K562 (cell line): Measurements from ENCODE around the gene MFSD8. TPM values are rescaled to one million over a fixed set of nuclear protein-coding genes. Genes with fewer than 3 reads are reported as not detected.

ENCODE experiments used
- ATAC-seq: fragments of 200-7000 bp; cut with Tn5 transposase; 3 replicates; pipeline ENCODE4 v1.9.1; 2020; ENCODE audit warnings: moderate library complexity
- BruUV-seq: library from RNA; stranded (reverse); fragments of 400-500 nt; replicated peaks from 2 replicates; lab custom pipeline; 2021; lab: Mats Ljungman, UMichigan
- CTCF ChIA-PET: fragments of 300-600 bp; formaldehyde crosslinking; extraction: SDS; loops from one replicate; lab custom pipeline; 2021; ENCODE audit warnings: low intra/inter-chr PET ratio; lab: Yijun Ruan, JAX
- POLR2A ChIA-PET: fragments of 300-600, 350-650 bp; sonication (Branson Sonifier 250); formaldehyde crosslinking; extraction: SDS; loops from one replicate; lab custom pipeline; 2021; ENCODE audit warnings: antibody characterized with exemption, inconsistent platforms; lab: Yijun Ruan, JAX
- DNase-seq, 4 experiments: peaks; one replicate each; pipeline versions ENCODE4 v3.0.0 to v3.0.0-alpha.2; 2011 to 2018; ENCODE audit warnings: low spot score in 3 of 4, mixed read lengths in 3 of 4; ENCODE audit errors: extremely low read depth in 1 of 4
- FAIRE-seq: peaks from 2 replicates; lab custom pipeline; 2011; peaks lifted over from hg19 to GRCh38; lab: Jason Lieb, UNC
- H2AFZ ChIP-seq: 2 replicates; pipeline ENCODE4 v1.6.0; 2011; ENCODE audit warnings: low read depth, low read length, control low read depth, inconsistent platforms
- H3K27ac ChIP-seq: fragments of 200-600 bp; 3 replicates; pipeline ENCODE4 v1.8.0; 2011; ENCODE audit warnings: low read depth, mild to moderate bottlenecking, control low read depth, inconsistent platforms, low read length, moderate library complexity, mixed read lengths; ENCODE audit errors: extremely low read depth
- H3K27me3 ChIP-seq, 2 experiments: fragments of 300-600 bp in 1 of 2; 2 replicates in 1 of 2; 3 replicates in 1 of 2; pipeline versions ENCODE4 v1.6.0 to v1.8.0; 2011; ENCODE audit warnings: inconsistent platforms in 2 of 2, low read length in 2 of 2, mild to moderate bottlenecking in 1 of 2, mixed read lengths in 1 of 2, moderate library complexity in 1 of 2; ENCODE audit not compliant: control insufficient read depth in 2 of 2, insufficient read depth in 2 of 2
- H3K36me3 ChIP-seq: fragments of 300-600 bp; 3 replicates; pipeline ENCODE4 v1.8.0; 2011; ENCODE audit warnings: mild to moderate bottlenecking, low read length, inconsistent platforms; ENCODE audit not compliant: control insufficient read depth, insufficient read depth
- H3K4me1 ChIP-seq, 2 experiments: fragments of 200-600 bp in 1 of 2; replicated peaks in 1 of 2; 2 replicates in 1 of 2; 3 replicates in 1 of 2; pipeline versions ENCODE4 v1.5.1 to v1.8.0; 2011; ENCODE audit warnings: inconsistent platforms in 2 of 2, low read length in 2 of 2, mild to moderate bottlenecking in 1 of 2, mixed read lengths in 1 of 2, moderate library complexity in 1 of 2; ENCODE audit not compliant: control insufficient read depth in 2 of 2, insufficient read depth in 2 of 2
- H3K4me2 ChIP-seq: 2 replicates; pipeline ENCODE4 v1.6.1; 2011; ENCODE audit warnings: low read length, control low read depth, inconsistent platforms, mixed read lengths; ENCODE audit not compliant: insufficient read depth
- H3K4me3 ChIP-seq: fragments of 200-600 bp; sonication (generic), shearing (Covaris generic); 2 replicates; pipeline ENCODE4 v1.5.1; 2016; ENCODE audit warnings: control low read depth, inconsistent platforms
- H3K79me2 ChIP-seq: fragments of 200-600 bp; 3 replicates; pipeline ENCODE4 v1.8.0; 2011; ENCODE audit warnings: low read length, inconsistent platforms; ENCODE audit not compliant: control insufficient read depth, insufficient read depth
- H3K9ac ChIP-seq, 2 experiments: 2 replicates each; pipeline versions ENCODE4 v1.6.0 to v1.6.1; 2011; ENCODE audit warnings: low read depth in 2 of 2, low read length in 2 of 2, control low read depth in 1 of 2, inconsistent platforms in 1 of 2, mild to moderate bottlenecking in 1 of 2, mixed read lengths in 1 of 2; ENCODE audit not compliant: insufficient read depth in 1 of 2
- H3K9me1 ChIP-seq: one replicate; pipeline ENCODE4 v1.6.0; 2011; ENCODE audit warnings: inconsistent platforms, mild to moderate bottlenecking, low read length, moderate library complexity; ENCODE audit not compliant: control insufficient read depth, insufficient read depth
- H3K9me3 ChIP-seq: replicated peaks from 2 replicates; pipeline ENCODE4 v1.5.1; 2011; ENCODE audit warnings: low read depth, low read length, inconsistent platforms; ENCODE audit not compliant: control insufficient read depth, insufficient read depth
- H4K20me1 ChIP-seq: replicated peaks from 2 replicates; pipeline ENCODE4 v1.6.1; 2011; ENCODE audit warnings: low read length, inconsistent platforms, mixed read lengths; ENCODE audit not compliant: control insufficient read depth, insufficient read depth
- ESRRB ChIP-seq: fragments of 250-450 bp; sonication (Bioruptor Pico); IDR thresholded peaks from 2 replicates; pipeline ENCODE4 v1.5.0; 2020; ENCODE audit warnings: mild to moderate bottlenecking, moderate library complexity, borderline replicate concordance
- GABPA ChIP-seq: fragments of 200-800 bp; sonication (Bioruptor generic); conservative IDR thresholded peaks from 2 replicates; pipeline ENCODE4 v1.6.1; 2016; ENCODE audit warnings: low read depth, missing genetic modification characterization, missing compliant biosample characterization
- SIN3B ChIP-seq: fragments of 450-650 bp; IDR thresholded peaks from 2 replicates; pipeline ENCODE4 v1.6.1; 2017; ENCODE audit warnings: low read depth, mild to moderate bottlenecking, moderate library complexity
- ZNF165 ChIP-seq: fragments of 250-450 bp; sonication (Bioruptor Pico); IDR thresholded peaks from 2 replicates; pipeline ENCODE4 v1.4.0; 2020; ENCODE audit warnings: borderline replicate concordance
- WGBS: fragments of 100-300 bp; shearing (Covaris generic); methylation state at CpG from one replicate; pipeline ENCODE4 v1.1.6; 2016; ENCODE audit warnings: low coverage, mixed read lengths; ENCODE audit not compliant: insufficient coverage; ENCODE audit errors: missing lambda C conversion rate; 5-methylcytosine and 5-hydroxymethylcytosine counted together
- in situ Hi-C: fragments of 300-500 bp; cut with MboI; formaldehyde crosslinking; loops from 4 replicates; pipeline ENCODE4 v1.15.0; 2018; ENCODE audit warnings: inconsistent platforms, mixed read lengths
- intact Hi-C: fragments of 100-400 bp; cut with micrococcal nuclease; formaldehyde crosslinking; loops from 2 replicates; pipeline ENCODE4 v1.14.2; 2022
- polyA plus RNA-seq, 8 experiments: library from polyadenylated mRNA; depleted of rRNA in 4 of 8; stranded (reverse) in 5 of 8; unstranded in 3 of 8; fragments of >200 nt; fragmentation: Nextera tagmentation in 2 of 8; fragmentation: Illumina TruSeq in 1 of 8; extraction: Ambion mirVana in 2 of 8; extraction: Trizol in 1 of 8; gene quantifications; 2 replicates each; pipeline versions ENCODE4 v1.2.1 to v1.2.3, GENCODE V29; 2011 to 2014; ENCODE audit warnings: inconsistent platforms in 1 of 8, missing spikeins in 1 of 8
- total RNA-seq, 7 experiments: library from RNA; depleted of rRNA in 6 of 7; stranded (reverse); fragments of >200 nt in 6 of 7; fragmentation: Illumina TruSeq in 2 of 7; extraction: Trizol in 2 of 7; gene quantifications; 2 replicates each; pipeline versions ENCODE4 v1.2.1 to v1.2.3, GENCODE V29; 2011 to 2021; ENCODE audit warnings: low replicate concordance in 1 of 7
- TF ChIP-seq, protein P1 (sequence below): fragments of 450-650 bp; IDR thresholded peaks from 2 replicates; pipeline ENCODE4 v1.6.1; 2017; ENCODE audit warnings: antibody characterized with exemption, mild to moderate bottlenecking
- TF ChIP-seq, protein P2 (sequence below): fragments of 150-350 bp; conservative IDR thresholded peaks from 2 replicates; pipeline ENCODE4 v1.6.1; 2014; ENCODE audit warnings: low read length
- TF ChIP-seq, protein P3 (sequence below): sonication (generic); formaldehyde crosslinking; IDR thresholded peaks from 2 replicates; pipeline ENCODE4 v1.8.1; 2023; ENCODE audit warnings: mild to moderate bottlenecking, missing genetic modification reagents

Gene MFSD8
- total and polyA plus RNA-seq, 9 of the 15 experiments (the other 6 are each of a cell fraction or from before 2014, with no cell fraction given) = 7.0 to 27.2 (median 18.7) TPM

GRCh38 chr4:127967141-127967775 lies 2.3 kb upstream of the MFSD8 start (continued):
- TF ChIP-seq, protein P1, sequence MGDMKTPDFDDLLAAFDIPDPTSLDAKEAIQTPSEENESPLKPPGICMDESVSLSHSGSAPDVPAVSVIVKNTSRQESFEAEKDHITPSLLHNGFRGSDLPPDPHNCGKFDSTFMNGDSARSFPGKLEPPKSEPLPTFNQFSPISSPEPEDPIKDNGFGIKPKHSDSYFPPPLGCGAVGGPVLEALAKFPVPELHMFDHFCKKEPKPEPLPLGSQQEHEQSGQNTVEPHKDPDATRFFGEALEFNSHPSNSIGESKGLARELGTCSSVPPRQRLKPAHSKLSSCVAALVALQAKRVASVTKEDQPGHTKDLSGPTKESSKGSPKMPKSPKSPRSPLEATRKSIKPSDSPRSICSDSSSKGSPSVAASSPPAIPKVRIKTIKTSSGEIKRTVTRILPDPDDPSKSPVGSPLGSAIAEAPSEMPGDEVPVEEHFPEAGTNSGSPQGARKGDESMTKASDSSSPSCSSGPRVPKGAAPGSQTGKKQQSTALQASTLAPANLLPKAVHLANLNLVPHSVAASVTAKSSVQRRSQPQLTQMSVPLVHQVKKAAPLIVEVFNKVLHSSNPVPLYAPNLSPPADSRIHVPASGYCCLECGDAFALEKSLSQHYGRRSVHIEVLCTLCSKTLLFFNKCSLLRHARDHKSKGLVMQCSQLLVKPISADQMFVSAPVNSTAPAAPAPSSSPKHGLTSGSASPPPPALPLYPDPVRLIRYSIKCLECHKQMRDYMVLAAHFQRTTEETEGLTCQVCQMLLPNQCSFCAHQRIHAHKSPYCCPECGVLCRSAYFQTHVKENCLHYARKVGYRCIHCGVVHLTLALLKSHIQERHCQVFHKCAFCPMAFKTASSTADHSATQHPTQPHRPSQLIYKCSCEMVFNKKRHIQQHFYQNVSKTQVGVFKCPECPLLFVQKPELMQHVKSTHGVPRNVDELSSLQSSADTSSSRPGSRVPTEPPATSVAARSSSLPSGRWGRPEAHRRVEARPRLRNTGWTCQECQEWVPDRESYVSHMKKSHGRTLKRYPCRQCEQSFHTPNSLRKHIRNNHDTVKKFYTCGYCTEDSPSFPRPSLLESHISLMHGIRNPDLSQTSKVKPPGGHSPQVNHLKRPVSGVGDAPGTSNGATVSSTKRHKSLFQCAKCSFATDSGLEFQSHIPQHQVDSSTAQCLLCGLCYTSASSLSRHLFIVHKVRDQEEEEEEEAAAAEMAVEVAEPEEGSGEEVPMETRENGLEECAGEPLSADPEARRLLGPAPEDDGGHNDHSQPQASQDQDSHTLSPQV = no peak

- in situ Hi-C loops (no loop called here), intact Hi-C loops (loop anchor here (1.0 to 5.0 kb wide), 4 partner anchors 85 to 358 kb away; partner anchors contain the start of genes HSPA4L, LARP1B and PLK4)
- ATAC-seq (peak; percentile 65), FAIRE-seq (peak; percentile 54), DNase-seq (peak; percentile 49 to 84 (median 57))
- peak overlapping the region; percentile 80 for H3K27ac ChIP-seq
- WGBS = 1% methylated on average over 13 of the region's 15 CpGs
- BruUV-seq = no TSS peak
- no peaks in the 10 kb centered on the region for H3K9me3 ChIP-seq
- peaks cover 13 to 31% of the 10 kb centered on the region in 2 experiments for H3K4me1 ChIP-seq
- peak overlapping the region; percentile 81 for H3K4me2 ChIP-seq
- H3K9me1 ChIP-seq = no peaks in the 10 kb centered on the region
- H4K20me1 ChIP-seq = no peaks in the 10 kb centered on the region
- H3K79me2 ChIP-seq = peaks cover 85% of the 10 kb centered on the region
- peak overlapping the region; percentile 99 for H2AFZ ChIP-seq
- POLR2A ChIA-PET = interaction anchor here (0.7 to 1.4 kb wide), 12 partner anchors 9 to 307 kb away, joined by 3 to 11 read pairs (median 4); partner anchors contain the start of gene LARP1B
- peak overlapping the region; percentile 59 for H3K4me3 ChIP-seq
- CTCF ChIA-PET = no interaction called here
- H3K9ac ChIP-seq = peak overlapping the region; percentile 87 to 100
- no peaks in the 10 kb centered on the region for H3K27me3 ChIP-seq
- H3K36me3 ChIP-seq = peaks cover 21% of the 10 kb centered on the region
- TF ChIP-seq, protein P2, sequence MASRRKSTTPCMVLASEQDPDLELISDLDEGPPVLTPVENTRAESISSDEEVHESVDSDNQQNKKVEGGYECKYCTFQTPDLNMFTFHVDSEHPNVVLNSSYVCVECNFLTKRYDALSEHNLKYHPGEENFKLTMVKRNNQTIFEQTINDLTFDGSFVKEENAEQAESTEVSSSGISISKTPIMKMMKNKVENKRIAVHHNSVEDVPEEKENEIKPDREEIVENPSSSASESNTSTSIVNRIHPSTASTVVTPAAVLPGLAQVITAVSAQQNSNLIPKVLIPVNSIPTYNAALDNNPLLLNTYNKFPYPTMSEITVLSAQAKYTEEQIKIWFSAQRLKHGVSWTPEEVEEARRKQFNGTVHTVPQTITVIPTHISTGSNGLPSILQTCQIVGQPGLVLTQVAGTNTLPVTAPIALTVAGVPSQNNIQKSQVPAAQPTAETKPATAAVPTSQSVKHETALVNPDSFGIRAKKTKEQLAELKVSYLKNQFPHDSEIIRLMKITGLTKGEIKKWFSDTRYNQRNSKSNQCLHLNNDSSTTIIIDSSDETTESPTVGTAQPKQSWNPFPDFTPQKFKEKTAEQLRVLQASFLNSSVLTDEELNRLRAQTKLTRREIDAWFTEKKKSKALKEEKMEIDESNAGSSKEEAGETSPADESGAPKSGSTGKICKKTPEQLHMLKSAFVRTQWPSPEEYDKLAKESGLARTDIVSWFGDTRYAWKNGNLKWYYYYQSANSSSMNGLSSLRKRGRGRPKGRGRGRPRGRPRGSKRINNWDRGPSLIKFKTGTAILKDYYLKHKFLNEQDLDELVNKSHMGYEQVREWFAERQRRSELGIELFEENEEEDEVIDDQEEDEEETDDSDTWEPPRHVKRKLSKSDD = no peak
- TF ChIP-seq SIN3B (0 out of 2 replicates have a peak, but pooled peaks have one; percentile 18), ZNF165 (no peak), ESRRB (CRISPR knock-in tag) (no peak), GABPA (no peak)
- TF ChIP-seq, protein P3, sequence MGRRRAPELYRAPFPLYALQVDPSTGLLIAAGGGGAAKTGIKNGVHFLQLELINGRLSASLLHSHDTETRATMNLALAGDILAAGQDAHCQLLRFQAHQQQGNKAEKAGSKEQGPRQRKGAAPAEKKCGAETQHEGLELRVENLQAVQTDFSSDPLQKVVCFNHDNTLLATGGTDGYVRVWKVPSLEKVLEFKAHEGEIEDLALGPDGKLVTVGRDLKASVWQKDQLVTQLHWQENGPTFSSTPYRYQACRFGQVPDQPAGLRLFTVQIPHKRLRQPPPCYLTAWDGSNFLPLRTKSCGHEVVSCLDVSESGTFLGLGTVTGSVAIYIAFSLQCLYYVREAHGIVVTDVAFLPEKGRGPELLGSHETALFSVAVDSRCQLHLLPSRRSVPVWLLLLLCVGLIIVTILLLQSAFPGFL (CRISPR knock-in tag) = no peak
Measured at GRCh38 chr4:127965803-127966175, 816 bp upstream of the MFSD8 start.
